A673 (cell line): Measurements from ENCODE around the gene TASP1.

Source experiments
- EZH2 ChIP-seq: fragments of 200-600 bp; sonication (generic); IDR thresholded peaks from 2 replicates; pipeline ENCODE4 v1.6.1; 2017; ENCODE audit warnings: borderline replicate concordance, low read depth, mild to moderate bottlenecking, mixed read lengths, antibody characterized with exemption, low read length; ENCODE audit not compliant: poor library complexity, severe bottlenecking
- TF ChIP-seq, protein P1 (sequence below): fragments of 300-800, 200-600 bp; sonication (generic); conservative IDR thresholded peaks from 2 replicates; pipeline ENCODE4 v1.5.1; 2017; ENCODE audit warnings: low read depth, mild to moderate bottlenecking, antibody characterized with exemption, low read length, moderate library complexity, mixed read lengths

DNA sequence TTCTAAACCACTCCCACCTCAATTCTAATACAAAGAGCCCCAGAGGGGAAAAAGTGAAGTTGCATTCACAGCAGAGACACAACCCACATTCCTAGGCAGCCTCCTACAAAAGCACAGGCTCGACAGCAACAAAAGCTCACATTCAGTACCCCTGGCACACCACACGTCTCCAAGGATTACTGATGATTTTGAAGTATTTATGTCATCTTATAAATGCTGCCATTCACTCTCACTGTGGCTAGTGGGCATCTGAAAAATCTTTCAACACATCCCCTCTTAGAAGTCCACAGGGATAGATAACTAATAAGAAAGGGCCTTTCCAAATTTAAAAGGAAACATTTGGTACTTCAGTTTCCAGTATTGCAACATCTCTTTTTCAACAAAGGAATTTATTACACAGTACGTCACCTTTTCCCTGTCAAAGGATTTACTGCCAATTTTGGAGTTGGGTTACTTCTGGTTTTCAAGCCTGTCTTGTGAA, 146.7 kb downstream of the TASP1 start:
- TF ChIP-seq, protein P1, sequence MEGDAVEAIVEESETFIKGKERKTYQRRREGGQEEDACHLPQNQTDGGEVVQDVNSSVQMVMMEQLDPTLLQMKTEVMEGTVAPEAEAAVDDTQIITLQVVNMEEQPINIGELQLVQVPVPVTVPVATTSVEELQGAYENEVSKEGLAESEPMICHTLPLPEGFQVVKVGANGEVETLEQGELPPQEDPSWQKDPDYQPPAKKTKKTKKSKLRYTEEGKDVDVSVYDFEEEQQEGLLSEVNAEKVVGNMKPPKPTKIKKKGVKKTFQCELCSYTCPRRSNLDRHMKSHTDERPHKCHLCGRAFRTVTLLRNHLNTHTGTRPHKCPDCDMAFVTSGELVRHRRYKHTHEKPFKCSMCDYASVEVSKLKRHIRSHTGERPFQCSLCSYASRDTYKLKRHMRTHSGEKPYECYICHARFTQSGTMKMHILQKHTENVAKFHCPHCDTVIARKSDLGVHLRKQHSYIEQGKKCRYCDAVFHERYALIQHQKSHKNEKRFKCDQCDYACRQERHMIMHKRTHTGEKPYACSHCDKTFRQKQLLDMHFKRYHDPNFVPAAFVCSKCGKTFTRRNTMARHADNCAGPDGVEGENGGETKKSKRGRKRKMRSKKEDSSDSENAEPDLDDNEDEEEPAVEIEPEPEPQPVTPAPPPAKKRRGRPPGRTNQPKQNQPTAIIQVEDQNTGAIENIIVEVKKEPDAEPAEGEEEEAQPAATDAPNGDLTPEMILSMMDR = no peak
- TF ChIP-seq EZH2 = no peak
